Endothelial cell of umbilical vein (primary cell): ENCODE measurements around the gene TMEM14A.

ENCODE experiments used
- CTCF ChIP-seq, 2 donors: IDR thresholded peaks; 1 replicate in 1 of 2; 2 replicates in 1 of 2; pipeline ENCODE4 v1.5.1; 2011; ENCODE audit warnings: low read length in 2 of 2, mild to moderate bottlenecking in 2 of 2, moderate library complexity in 2 of 2, control low read depth in 1 of 2, inconsistent platforms in 1 of 2, low read depth in 1 of 2; ENCODE audit not compliant: insufficient read depth in 1 of 2; ENCODE audit errors: extremely low read depth in 1 of 2
- EZH2 ChIP-seq: IDR thresholded peaks from 2 replicates; pipeline ENCODE4 v1.6.1; 2012; ENCODE audit warnings: borderline replicate concordance, low read depth, mild to moderate bottlenecking, moderate library complexity, low read length, inconsistent platforms; ENCODE audit not compliant: severe bottlenecking
- FOS ChIP-seq: IDR thresholded peaks from 2 replicates; pipeline ENCODE4 v1.6.1; 2011; ENCODE audit warnings: mild to moderate bottlenecking, low read length, moderate library complexity, borderline replicate concordance; ENCODE audit not compliant: insufficient read depth
- JUN ChIP-seq: IDR thresholded peaks from 2 replicates; pipeline ENCODE4 v1.6.1; 2011; ENCODE audit warnings: borderline replicate concordance, low read depth; ENCODE audit not compliant: insufficient read length, insufficient read depth
- MAX ChIP-seq: IDR thresholded peaks from 2 replicates; pipeline ENCODE4 v1.6.1; 2011; ENCODE audit not compliant: insufficient read depth, insufficient read length
- POLR2A ChIP-seq: IDR thresholded peaks from 2 replicates; pipeline ENCODE4 v1.6.1; 2012; ENCODE audit warnings: low read depth, mild to moderate bottlenecking, control low read depth, low read length
- POLR2AphosphoS5 ChIP-seq: IDR thresholded peaks from 2 replicates; pipeline ENCODE4 v1.6.1; 2012; ENCODE audit warnings: low read depth, mild to moderate bottlenecking, control low read depth, low read length, moderate library complexity; ENCODE audit not compliant: insufficient read depth

GRCh38 chr6:52689857-52690256, 18.9 kb downstream of the TMEM14A start:
- no peak for TF ChIP-seq CTCF (IDR thresholded peaks at IDR 0.05; ENCODE audit: extremely low read depth in 1 of 2, insufficient read depth in 1 of 2, low read depth in 1 of 2, low read length in 2 of 2)
- TF ChIP-seq EZH2 = no peak
- TF ChIP-seq MAX = no peak
- no peak for TF ChIP-seq FOS
- no peak for TF ChIP-seq POLR2A
- TF ChIP-seq POLR2AphosphoS5 = no peak
- no peak for TF ChIP-seq JUN
